Fibroblast of the conjunctiva (primary cell): ENCODE data around the gene HIVEP1.

ENCODE experiments used
- DNase-seq: peaks from one replicate; pipeline ENCODE4 v3.0.0-alpha.2; 2010; ENCODE audit warnings: low read depth

The HIVEP1 gene

DNA sequence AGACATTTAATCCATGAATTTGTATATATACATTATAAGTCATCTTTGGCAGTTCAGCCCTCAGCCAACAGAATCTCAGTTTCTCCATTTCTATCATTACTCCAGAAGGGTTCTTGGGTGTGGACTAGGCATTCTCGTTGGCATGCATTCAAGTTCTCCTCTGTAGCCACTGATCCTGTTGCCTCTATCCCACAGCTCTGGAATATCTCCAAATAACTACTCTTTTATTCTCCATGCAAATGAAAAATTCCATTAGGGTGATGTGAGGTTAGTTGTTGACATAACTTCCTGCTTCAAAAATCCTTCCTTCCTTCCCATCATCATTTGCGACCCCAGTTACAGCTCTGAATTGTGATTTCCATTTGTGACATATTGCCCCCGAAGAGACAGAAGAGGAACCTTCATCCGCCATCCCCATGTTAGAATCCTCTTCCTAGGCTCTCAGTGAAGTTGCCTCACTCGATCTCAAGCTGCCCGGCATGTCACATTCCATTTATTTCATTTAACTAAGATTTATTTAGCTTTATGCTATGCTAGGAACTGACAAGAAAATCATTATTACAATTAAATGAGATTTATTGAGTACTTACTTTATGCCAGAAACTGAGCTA, 184.3 kb downstream of the HIVEP1 start:
- no peak for DNase-seq

DNA sequence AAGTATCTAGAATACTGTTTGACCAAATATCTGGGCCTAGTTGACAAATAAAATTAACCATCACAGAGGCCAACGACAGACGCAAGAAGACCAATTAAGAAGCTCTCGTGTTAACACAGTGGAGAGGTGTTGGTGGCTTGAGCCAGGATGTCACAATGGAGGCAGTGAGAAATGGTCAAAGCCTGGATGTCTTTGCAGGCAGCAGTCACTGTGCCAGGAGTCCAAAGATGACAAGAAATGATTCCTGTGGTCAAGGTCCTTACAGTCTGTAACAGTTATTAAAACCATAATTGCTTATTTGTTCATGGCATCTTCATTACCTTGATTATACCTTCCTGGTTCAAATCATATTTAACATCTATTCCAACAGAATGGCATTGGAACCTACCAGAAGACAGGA, 186.7 kb downstream of the HIVEP1 start:
- no peak for DNase-seq

DNA sequence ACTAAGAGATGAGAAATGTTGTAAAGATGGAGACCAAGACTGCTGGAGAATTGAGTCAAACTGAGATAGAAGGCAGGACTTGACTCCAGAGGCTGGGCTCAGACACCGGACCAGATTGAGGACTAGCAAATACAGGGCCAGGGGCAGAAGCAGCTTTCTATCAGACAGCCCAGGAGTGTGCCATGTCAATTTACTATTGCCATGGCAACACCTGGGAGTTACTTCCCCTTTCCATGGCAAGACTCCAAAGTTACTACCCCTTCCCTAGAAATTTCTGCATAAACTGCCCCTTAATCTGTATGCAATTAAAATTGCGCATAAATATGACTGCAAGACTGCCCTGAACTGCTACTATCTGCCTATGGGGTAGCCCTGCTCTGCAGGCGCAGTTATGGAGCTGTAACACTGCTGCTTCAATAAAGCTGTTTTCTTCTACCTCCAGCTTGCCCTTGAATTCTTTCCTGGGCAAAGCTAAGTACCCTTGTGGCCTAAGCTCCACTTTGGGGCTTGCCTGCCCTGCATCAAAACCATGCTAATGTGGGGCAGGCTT, 188.0 kb downstream of the HIVEP1 start:
- no peak for DNase-seq

DNA sequence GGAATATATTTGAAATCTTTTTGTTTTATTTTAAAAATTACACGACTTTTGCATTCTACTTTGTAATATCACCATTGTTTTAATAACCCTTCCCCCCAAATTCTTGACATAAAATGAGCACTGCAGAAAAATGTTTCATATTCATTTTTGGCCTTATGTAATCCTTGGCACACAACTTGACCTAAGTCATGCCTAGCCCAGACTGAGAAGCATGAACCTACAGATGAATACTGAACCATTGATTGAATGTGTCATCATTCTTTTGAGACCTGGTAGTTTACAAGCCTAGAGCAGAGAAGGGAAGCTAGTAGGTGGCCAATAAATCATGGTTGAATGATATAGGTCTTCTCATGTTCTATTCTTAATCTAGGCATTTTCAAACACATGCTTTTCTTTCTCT, 188.6 kb downstream of the HIVEP1 start:
- no peak for DNase-seq

DNA sequence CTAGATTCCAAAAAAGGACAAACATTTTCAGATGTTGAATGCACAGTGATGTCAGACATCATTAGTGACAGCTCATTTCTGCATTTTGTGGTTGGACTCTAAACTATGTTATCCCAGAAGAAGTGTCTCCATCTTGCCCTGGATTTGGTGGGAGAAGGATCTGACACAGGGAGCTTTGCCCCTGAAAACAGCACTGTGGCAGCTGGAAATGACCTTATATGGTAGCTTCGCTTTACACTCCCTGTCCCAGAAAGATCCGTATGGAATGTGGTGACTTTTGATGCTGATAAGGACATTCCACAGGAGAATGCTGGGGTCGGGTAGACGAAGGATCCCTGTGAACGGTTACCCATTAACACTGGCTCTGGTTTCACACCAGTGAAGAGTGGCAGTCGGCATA, 190.9 kb downstream of the HIVEP1 start:
- no peak for DNase-seq

DNA sequence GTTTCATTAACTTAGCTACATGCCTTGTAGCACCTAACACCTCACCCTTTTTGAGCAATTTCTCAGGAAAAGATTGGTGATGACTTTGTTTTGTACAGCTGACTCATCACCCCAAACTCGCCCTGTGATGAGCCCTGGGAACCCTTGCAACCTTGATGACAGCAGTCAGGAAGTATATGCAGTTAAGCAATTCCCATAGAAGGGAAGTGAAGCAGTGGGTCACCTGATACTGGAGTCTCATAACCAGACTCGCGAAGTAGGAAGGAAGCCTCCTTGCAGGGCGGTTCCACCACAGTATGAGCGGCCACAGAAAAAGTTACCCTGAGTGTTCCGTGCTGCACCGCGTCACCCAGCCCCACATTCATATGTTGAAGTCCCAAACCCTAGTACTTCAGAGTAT, 196.1 kb downstream of the HIVEP1 start:
- no peak for DNase-seq

DNA sequence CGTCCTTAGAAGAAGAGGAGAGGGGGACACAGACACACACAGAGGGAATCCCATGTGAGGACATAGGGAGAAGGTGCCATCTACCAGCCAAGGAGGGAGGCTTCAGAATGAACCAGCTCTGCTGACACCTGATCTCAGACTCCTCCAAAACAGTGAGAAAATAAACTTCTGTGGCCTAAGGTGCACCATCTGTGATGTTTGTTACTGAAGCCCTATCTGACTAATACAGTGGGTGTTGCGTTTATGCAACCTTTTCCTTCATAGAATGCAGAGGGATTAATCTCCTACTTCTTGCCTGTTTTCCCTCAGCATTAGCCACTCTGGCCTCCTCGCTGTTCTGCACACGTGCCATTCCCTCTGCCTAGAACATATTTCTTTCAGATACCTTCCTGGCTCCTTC, 196.6 kb downstream of the HIVEP1 start:
- no peak for DNase-seq
